ENCODE measurements around the gene GNB1L. TPM values are rescaled to one million over a fixed set of nuclear protein-coding genes. Genes with fewer than 3 reads are reported as not detected.

Gene GNB1L
- total RNA-seq, 2 experiments from 2014 or later: 3.0 to 6.5 TPM

DNA sequence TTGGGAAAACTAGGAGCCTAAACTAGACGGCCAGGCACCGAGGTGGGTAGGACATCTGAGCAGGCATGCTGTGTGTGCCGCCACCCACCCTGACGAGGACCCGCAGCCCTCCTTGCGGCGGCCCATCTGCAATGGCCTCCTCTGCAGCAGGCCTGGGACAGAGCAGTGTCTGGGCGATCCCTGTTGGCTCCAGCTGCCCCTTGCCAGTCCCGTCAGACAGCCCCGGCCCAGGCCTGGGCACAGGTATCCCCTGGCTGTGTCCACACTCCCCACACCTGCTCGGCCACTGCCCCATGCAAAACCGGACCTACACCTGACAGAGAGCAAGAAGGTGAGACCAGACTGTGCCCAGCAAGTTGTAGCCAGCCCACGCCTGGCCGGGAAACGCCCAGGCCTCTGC lies 38.7 kb upstream of the GNB1L start:
- Histone ChIP-seq H3K36me3 (ENCODE audit: insufficient read depth, low read length) (peaks cover 14% of the 10 kb centered on the region), H3K27ac (ENCODE audit: low read depth in 1 of 2, low read length in 2 of 2) (peak overlapping the region; percentile 76 to 99), H3K9me3 (ENCODE audit: control insufficient read depth in 1 of 2, insufficient read depth in 1 of 2, low read length in 2 of 2) (peaks cover 0 to 3% of the 10 kb centered on the region in 2 experiments), H3K27me3 (ENCODE audit: control insufficient read depth in 1 of 2, insufficient read depth in 2 of 2, low read length in 2 of 2) (no peaks in the 10 kb centered on the region), H3K4me3 (ENCODE audit: low read length) (no peak overlapping the region), H3K4me1 (ENCODE audit: insufficient read depth, low read length) (peaks cover 93% of the 10 kb centered on the region)
- ChIA-PET POLR2A (no interaction called here), CTCF (interaction anchor here (3.4 kb wide), 1 partner anchor 163 kb away, joined by 19 read pairs; no protein-coding TSS in a partner anchor)
- H3K9me3 Mint-ChIP-seq: no peaks in the 10 kb centered on the region
- no peaks in the 10 kb centered on the region for H3K27me3 Mint-ChIP-seq
- peak overlapping the region; percentile 20 for H3K4me3 Mint-ChIP-seq
- peaks cover 6% of the 10 kb centered on the region for H3K36me3 Mint-ChIP-seq (ENCODE audit: low read depth)
- peak overlapping the region; percentile 97 for H3K27ac Mint-ChIP-seq
- DNase-seq: no peak
- TF ChIP-seq, protein P1, sequence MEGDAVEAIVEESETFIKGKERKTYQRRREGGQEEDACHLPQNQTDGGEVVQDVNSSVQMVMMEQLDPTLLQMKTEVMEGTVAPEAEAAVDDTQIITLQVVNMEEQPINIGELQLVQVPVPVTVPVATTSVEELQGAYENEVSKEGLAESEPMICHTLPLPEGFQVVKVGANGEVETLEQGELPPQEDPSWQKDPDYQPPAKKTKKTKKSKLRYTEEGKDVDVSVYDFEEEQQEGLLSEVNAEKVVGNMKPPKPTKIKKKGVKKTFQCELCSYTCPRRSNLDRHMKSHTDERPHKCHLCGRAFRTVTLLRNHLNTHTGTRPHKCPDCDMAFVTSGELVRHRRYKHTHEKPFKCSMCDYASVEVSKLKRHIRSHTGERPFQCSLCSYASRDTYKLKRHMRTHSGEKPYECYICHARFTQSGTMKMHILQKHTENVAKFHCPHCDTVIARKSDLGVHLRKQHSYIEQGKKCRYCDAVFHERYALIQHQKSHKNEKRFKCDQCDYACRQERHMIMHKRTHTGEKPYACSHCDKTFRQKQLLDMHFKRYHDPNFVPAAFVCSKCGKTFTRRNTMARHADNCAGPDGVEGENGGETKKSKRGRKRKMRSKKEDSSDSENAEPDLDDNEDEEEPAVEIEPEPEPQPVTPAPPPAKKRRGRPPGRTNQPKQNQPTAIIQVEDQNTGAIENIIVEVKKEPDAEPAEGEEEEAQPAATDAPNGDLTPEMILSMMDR (IDR thresholded peaks at IDR 0.05): no peak
- peaks cover 78% of the 10 kb centered on the region for H3K4me1 Mint-ChIP-seq (ENCODE audit: low read depth)
- intact Hi-C loops (cut with DNase I, micrococcal nuclease): loop anchor here (5.0 kb wide), 1 partner anchor 136 kb away; no protein-coding TSS in a partner anchor
- ATAC-seq (ENCODE audit: poor library complexity): no peak

DNA sequence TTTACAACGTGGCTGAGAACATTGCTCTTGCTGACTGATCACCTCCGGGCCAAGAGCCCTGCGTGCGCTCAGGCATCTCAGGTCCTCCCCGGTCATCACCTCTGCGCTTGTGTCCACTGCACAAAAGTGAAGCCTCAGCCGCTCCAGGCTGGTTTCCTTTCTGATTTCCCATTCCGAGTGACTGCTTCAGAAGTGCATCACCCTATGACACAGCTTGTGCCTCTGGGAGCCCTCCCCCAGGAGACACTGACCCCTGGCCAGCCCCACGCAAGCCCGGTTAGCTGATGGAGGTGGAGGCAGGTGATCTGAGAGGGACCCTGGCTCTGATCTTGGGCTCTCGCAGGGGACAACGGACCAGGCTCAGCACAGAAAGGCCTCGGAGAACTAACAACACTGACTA lies 38.3 kb upstream of the GNB1L start:
- DNase-seq (peak in 1 of 14 experiments; percentile 30), ATAC-seq (ENCODE audit: poor library complexity) (no peak)
- no peaks in the 10 kb centered on the region for H3K27me3 ChIP-seq (ENCODE audit: control insufficient read depth in 1 of 2, insufficient read depth in 2 of 2, low read length in 2 of 2)
- no peaks in the 10 kb centered on the region for H3K9me3 Mint-ChIP-seq
- TF ChIP-seq, protein P1 (IDR thresholded peaks at IDR 0.05): no peak
- H3K36me3 ChIP-seq (ENCODE audit: insufficient read depth, low read length): peaks cover 10% of the 10 kb centered on the region
- H3K9me3 ChIP-seq (ENCODE audit: control insufficient read depth in 1 of 2, insufficient read depth in 1 of 2, low read length in 2 of 2): peaks cover 0 to 3% of the 10 kb centered on the region in 2 experiments
- peak overlapping the region; percentile 78 for H3K4me3 Mint-ChIP-seq
- H3K27me3 Mint-ChIP-seq: no peaks in the 10 kb centered on the region
- H3K4me1 Mint-ChIP-seq (ENCODE audit: low read depth): peaks cover 82% of the 10 kb centered on the region
- H3K4me1 ChIP-seq (ENCODE audit: insufficient read depth, low read length): peaks cover 98% of the 10 kb centered on the region
- ChIA-PET POLR2A (interaction anchor here (1.1 to 3.5 kb wide), 8 partner anchors 8 to 162 kb away, joined by 3 to 92 read pairs (median 12); partner anchors contain the start of genes GNB1L and RTL10), CTCF (interaction anchor here (1.3 to 3.4 kb wide), 2 partner anchors 38 to 162 kb away, joined by 3 to 19 read pairs; partner anchors contain the start of genes GNB1L and RTL10)
- H3K27ac ChIP-seq (ENCODE audit: low read depth in 1 of 2, low read length in 2 of 2): peak overlapping the region; percentile 76 to 99
- peak overlapping the region; percentile 97 for H3K27ac Mint-ChIP-seq
- intact Hi-C loops (cut with DNase I, micrococcal nuclease): loop anchor here (5.0 kb wide), 1 partner anchor 136 kb away; no protein-coding TSS in a partner anchor
- H3K4me3 ChIP-seq (ENCODE audit: low read length): no peak overlapping the region
- H3K36me3 Mint-ChIP-seq (ENCODE audit: low read depth): peaks cover 6% of the 10 kb centered on the region

DNA sequence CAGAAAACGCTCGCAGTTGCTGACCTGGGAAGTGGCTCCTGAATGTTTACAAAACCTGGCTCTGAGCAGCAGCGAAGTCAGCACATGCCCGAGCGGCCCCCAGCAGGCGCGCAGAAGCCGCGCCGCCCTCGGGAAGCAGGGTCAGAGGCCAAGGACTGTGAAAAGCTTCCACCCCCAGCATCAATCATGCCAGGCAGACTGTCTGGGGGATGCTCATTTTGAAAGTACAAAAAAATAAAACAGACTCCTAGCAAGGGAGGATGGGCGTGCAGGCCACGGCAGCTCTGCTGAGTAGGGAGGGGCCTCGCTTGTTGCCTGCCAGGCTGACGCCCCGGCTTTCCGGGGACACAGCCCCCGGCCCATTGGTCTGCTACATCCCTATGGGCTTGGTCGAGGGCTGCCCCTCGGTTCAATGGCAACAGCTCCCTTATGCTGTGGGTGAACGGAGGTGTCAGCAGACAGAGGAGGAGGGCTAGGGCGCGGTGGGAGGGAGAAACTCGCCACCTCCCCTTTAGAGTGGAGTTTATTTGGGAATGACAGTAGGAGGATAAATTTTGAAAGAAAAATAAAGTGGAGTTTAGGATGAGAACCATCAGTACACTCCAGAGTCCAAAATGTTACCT lies 37.7 kb upstream of the GNB1L start:
- H3K4me3 Mint-ChIP-seq: peak overlapping the region; percentile 78
- peak; percentile 59 for ATAC-seq (ENCODE audit: poor library complexity)
- H3K36me3 ChIP-seq (ENCODE audit: insufficient read depth, low read length): peaks cover 6% of the 10 kb centered on the region
- ChIA-PET CTCF (interaction anchor here (0.9 to 3.4 kb wide), 5 partner anchors 18 to 162 kb away, joined by 3 to 19 read pairs (median 7); partner anchors contain the start of genes GNB1L and RTL10), POLR2A (interaction anchor here (0.6 to 3.5 kb wide), 18 partner anchors 9 to 683 kb away, joined by 3 to 92 read pairs (median 4); partner anchors contain the start of genes CDC45, COMT, GNB1L and HIRA)
- peak; percentile 26 to 79 (median 65) for DNase-seq
- H3K27ac ChIP-seq (ENCODE audit: low read depth in 1 of 2, low read length in 2 of 2): peak overlapping the region; percentile 76 to 99
- TF ChIP-seq, protein P1 (IDR thresholded peaks at IDR 0.05): no peak
- intact Hi-C loops (cut with DNase I, micrococcal nuclease): loop anchor here (5.0 kb wide), 1 partner anchor 135 kb away; no protein-coding TSS in a partner anchor
- peaks cover 100% of the 10 kb centered on the region for H3K4me1 ChIP-seq (ENCODE audit: insufficient read depth, low read length)
- H3K27me3 ChIP-seq (ENCODE audit: control insufficient read depth in 1 of 2, insufficient read depth in 2 of 2, low read length in 2 of 2): no peaks in the 10 kb centered on the region
- peaks cover 6% of the 10 kb centered on the region for H3K36me3 Mint-ChIP-seq (ENCODE audit: low read depth)
- H3K27me3 Mint-ChIP-seq: no peaks in the 10 kb centered on the region
- peaks cover 0 to 3% of the 10 kb centered on the region in 2 experiments for H3K9me3 ChIP-seq (ENCODE audit: control insufficient read depth in 1 of 2, insufficient read depth in 1 of 2, low read length in 2 of 2)
- H3K27ac Mint-ChIP-seq: peak overlapping the region; percentile 97
- no peaks in the 10 kb centered on the region for H3K9me3 Mint-ChIP-seq
- H3K4me3 ChIP-seq (ENCODE audit: low read length): peak overlapping the region; percentile 56
- peaks cover 86% of the 10 kb centered on the region for H3K4me1 Mint-ChIP-seq (ENCODE audit: low read depth)
